ENCODE results near the gene HSF4.

DNA sequence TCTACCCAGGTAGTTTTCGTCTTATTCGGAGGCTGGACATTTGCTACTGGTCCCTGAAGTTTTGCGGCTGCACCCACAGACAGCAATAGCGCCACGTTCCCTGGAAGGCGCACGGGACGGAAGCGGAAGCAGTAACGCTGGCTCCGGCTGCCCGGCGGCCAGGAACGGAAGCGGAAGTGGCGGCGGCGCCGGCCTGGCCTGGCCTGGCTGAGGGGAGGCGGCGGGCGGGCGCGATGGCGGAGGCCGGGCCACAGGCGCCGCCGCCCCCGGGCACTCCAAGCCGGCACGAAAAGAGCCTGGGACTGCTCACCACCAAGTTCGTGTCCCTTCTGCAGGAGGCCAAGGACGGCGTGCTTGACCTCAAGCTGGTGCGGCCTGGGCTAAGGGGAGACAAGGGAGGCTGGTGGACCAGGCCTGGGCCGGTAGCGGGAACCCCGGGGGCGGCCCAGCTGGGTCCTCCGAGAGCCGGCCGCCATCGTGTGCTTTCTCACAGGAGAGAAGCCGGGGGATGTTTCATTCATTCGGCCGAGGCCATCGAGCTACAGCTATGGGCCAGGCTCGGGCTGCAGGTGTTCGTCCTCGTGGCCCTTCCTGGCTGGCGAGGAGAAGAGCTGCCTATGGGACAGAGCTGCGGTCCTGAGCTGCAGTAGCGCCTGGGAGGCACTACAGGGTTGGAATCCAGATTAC lies 27.6 kb downstream of the HSF4 start, which contains the start of gene E2F4:
- TF ChIP-seq, protein P1, sequence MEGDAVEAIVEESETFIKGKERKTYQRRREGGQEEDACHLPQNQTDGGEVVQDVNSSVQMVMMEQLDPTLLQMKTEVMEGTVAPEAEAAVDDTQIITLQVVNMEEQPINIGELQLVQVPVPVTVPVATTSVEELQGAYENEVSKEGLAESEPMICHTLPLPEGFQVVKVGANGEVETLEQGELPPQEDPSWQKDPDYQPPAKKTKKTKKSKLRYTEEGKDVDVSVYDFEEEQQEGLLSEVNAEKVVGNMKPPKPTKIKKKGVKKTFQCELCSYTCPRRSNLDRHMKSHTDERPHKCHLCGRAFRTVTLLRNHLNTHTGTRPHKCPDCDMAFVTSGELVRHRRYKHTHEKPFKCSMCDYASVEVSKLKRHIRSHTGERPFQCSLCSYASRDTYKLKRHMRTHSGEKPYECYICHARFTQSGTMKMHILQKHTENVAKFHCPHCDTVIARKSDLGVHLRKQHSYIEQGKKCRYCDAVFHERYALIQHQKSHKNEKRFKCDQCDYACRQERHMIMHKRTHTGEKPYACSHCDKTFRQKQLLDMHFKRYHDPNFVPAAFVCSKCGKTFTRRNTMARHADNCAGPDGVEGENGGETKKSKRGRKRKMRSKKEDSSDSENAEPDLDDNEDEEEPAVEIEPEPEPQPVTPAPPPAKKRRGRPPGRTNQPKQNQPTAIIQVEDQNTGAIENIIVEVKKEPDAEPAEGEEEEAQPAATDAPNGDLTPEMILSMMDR (conservative IDR thresholded peaks at IDR 0.05; ENCODE audit: low read depth, low read length): no peak
- no peak for TF ChIP-seq EZH2 (IDR thresholded peaks at IDR 0.05; ENCODE audit: borderline replicate concordance, low read depth, low read length, poor library complexity, severe bottlenecking)

All from A673 (cell line).